Neural cell (in vitro differentiated cells): Measurements from ENCODE around the gene COX14. TPM values are rescaled to one million over a fixed set of nuclear protein-coding genes. Genes with fewer than 3 reads are reported as not detected.

Experiments
- H2AFZ ChIP-seq: fragments of 200-600, 300-800 bp; sonication (generic), shearing (Covaris generic); 2 replicates; pipeline ENCODE4 v1.6.0; 2014; ENCODE audit warnings: low read depth, mild to moderate bottlenecking, antibody characterized with exemption, low read length, moderate library complexity
- H3F3A ChIP-seq: fragments of 200-600 bp; shearing (Covaris generic); 2 replicates; pipeline ENCODE4 v1.6.1; 2016; ENCODE audit warnings: mild to moderate bottlenecking, moderate library complexity, mixed read lengths, antibody characterized with exemption, low read length; ENCODE audit not compliant: insufficient read depth, poor library complexity, severe bottlenecking
- H3K27ac ChIP-seq: fragments of 200-600, 300-800 bp; sonication (generic), shearing (Covaris generic); 2 replicates; pipeline ENCODE4 v1.5.1; 2014; ENCODE audit warnings: mild to moderate bottlenecking, low read length, moderate library complexity
- H3K27me3 ChIP-seq: fragments of 300-800, 200-600 bp; sonication (generic), shearing (Covaris generic); 2 replicates; pipeline ENCODE4 v1.6.0; 2014; ENCODE audit warnings: mild to moderate bottlenecking, low read depth, low read length, moderate library complexity; ENCODE audit not compliant: insufficient read depth
- H3K36me3 ChIP-seq: fragments of 300-800, 200-600 bp; sonication (generic), shearing (Covaris generic); 2 replicates; pipeline ENCODE4 v1.5.1; 2014; ENCODE audit warnings: mild to moderate bottlenecking, antibody characterized with exemption, low read length, moderate library complexity; ENCODE audit not compliant: insufficient read depth
- H3K4me2 ChIP-seq: fragments of 300-800, 200-600 bp; sonication (generic), shearing (Covaris generic); 2 replicates; pipeline ENCODE4 v1.6.0; 2014; ENCODE audit warnings: mild to moderate bottlenecking, low read length
- H3K4me3 ChIP-seq: fragments of 300-800, 200-600 bp; sonication (generic), shearing (Covaris generic); 2 replicates; pipeline ENCODE4 v1.5.1; 2014; ENCODE audit warnings: mild to moderate bottlenecking, low read length, moderate library complexity
- H3K79me2 ChIP-seq: fragments of 200-600 bp; shearing (Covaris generic); replicated peaks from 2 replicates; pipeline ENCODE4 v1.6.0; 2014; ENCODE audit warnings: mild to moderate bottlenecking, low read length, moderate library complexity; ENCODE audit not compliant: insufficient read depth
- H3K9ac ChIP-seq: fragments of 300-800, 200-600 bp; sonication (generic), shearing (Covaris generic); 2 replicates; pipeline ENCODE4 v1.6.1; 2016; ENCODE audit warnings: mild to moderate bottlenecking, low read length, mixed read lengths
- H3K9me2 ChIP-seq: fragments of 200-600 bp; shearing (Covaris generic); 2 replicates; pipeline ENCODE4 v1.6.1; 2016; ENCODE audit warnings: mild to moderate bottlenecking, low read length, mixed read lengths; ENCODE audit not compliant: insufficient read depth
- H3K9me3 ChIP-seq: fragments of 200-600, 300-800 bp; sonication (generic), shearing (Covaris generic); 2 replicates; pipeline ENCODE4 v1.6.1; 2016; ENCODE audit warnings: mild to moderate bottlenecking, mixed run types, low read length, moderate library complexity, mixed read lengths
- H4K20me1 ChIP-seq: fragments of 200-600 bp; shearing (Covaris generic); 2 replicates; pipeline ENCODE4 v1.6.1; 2016; ENCODE audit warnings: mild to moderate bottlenecking, mixed run types; ENCODE audit not compliant: insufficient read depth
- EP300 ChIP-seq: fragments of 450-650 bp; conservative IDR thresholded peaks from 2 replicates; pipeline ENCODE4 v1.6.1; 2014; ENCODE audit warnings: antibody characterized with exemption, mild to moderate bottlenecking, moderate library complexity; ENCODE audit not compliant: poor library complexity, severe bottlenecking
- EZH2 ChIP-seq: fragments of 200-600, 300-800 bp; shearing (Covaris generic), sonication (generic); IDR thresholded peaks from 2 replicates; pipeline ENCODE4 v1.6.1; 2014; ENCODE audit warnings: antibody characterized with exemption, low read length, borderline replicate concordance, mild to moderate bottlenecking; ENCODE audit not compliant: insufficient read depth, poor library complexity, severe bottlenecking
- MXI1 ChIP-seq: fragments of 450-650 bp; conservative IDR thresholded peaks from 2 replicates; pipeline ENCODE4 v1.6.1; 2014; ENCODE audit warnings: antibody characterized with exemption, mild to moderate bottlenecking; ENCODE audit not compliant: poor library complexity, severe bottlenecking
- POLR2AphosphoS5 ChIP-seq: IDR thresholded peaks from 2 replicates; pipeline ENCODE4 v1.6.1; 2012
- RAD21 ChIP-seq: fragments of 450-650 bp; conservative IDR thresholded peaks from 2 replicates; pipeline ENCODE4 v1.6.1; 2014; ENCODE audit warnings: antibody characterized with exemption, mild to moderate bottlenecking, moderate library complexity
- SMC3 ChIP-seq: fragments of 450-650 bp; conservative IDR thresholded peaks from 2 replicates; pipeline ENCODE4 v1.6.1; 2014; ENCODE audit warnings: antibody characterized with exemption, mild to moderate bottlenecking, moderate library complexity; ENCODE audit not compliant: poor library complexity
- TAF1 ChIP-seq: IDR thresholded peaks from 2 replicates; pipeline ENCODE4 v1.6.1; 2012; ENCODE audit warnings: low read depth
- polyA plus RNA-seq: library from polyadenylated mRNA; depleted of rRNA; stranded (reverse); fragments of >200 nt; gene quantifications from 2 replicates; pipeline ENCODE4 v1.2.3, GENCODE V29; 2014
- TF ChIP-seq, protein P1 (sequence below): fragments of 450-650 bp; IDR thresholded peaks from 2 replicates; pipeline ENCODE4 v1.5.1; 2014; ENCODE audit warnings: antibody characterized with exemption, mild to moderate bottlenecking, moderate library complexity; ENCODE audit not compliant: poor library complexity, severe bottlenecking
- TF ChIP-seq, protein P2 (sequence below): IDR thresholded peaks from 2 replicates; pipeline ENCODE4 v1.6.1; 2012; ENCODE audit warnings: borderline replicate concordance

Gene COX14
- polyA plus RNA-seq, 1 donor from 2014 or later: 79.3 TPM

DNA sequence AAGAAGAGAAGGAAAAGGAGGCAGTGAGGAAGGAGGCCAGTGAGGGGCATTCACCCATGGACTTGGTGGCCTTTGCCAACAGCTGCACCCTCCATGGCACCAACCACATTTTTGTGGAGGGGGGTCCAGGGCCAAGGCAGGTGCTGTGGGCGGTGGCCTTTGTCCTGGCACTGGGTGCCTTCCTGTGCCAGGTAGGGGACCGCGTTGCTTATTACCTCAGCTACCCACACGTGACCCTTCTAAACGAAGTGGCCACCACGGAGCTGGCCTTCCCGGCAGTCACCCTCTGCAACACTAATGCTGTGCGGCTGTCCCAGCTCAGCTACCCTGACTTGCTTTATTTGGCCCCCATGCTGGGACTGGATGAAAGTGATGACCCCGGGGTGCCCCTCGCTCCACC lies 38.3 kb upstream of the COX14 start:
- no peak overlapping the region for H3K4me3 ChIP-seq
- no peak overlapping the region for H3K4me2 ChIP-seq
- TF ChIP-seq, protein P1, sequence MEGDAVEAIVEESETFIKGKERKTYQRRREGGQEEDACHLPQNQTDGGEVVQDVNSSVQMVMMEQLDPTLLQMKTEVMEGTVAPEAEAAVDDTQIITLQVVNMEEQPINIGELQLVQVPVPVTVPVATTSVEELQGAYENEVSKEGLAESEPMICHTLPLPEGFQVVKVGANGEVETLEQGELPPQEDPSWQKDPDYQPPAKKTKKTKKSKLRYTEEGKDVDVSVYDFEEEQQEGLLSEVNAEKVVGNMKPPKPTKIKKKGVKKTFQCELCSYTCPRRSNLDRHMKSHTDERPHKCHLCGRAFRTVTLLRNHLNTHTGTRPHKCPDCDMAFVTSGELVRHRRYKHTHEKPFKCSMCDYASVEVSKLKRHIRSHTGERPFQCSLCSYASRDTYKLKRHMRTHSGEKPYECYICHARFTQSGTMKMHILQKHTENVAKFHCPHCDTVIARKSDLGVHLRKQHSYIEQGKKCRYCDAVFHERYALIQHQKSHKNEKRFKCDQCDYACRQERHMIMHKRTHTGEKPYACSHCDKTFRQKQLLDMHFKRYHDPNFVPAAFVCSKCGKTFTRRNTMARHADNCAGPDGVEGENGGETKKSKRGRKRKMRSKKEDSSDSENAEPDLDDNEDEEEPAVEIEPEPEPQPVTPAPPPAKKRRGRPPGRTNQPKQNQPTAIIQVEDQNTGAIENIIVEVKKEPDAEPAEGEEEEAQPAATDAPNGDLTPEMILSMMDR: no peak
- TF ChIP-seq RAD21: no peak
- TF ChIP-seq EZH2: no peak
- no peak for TF ChIP-seq MXI1
- TF ChIP-seq SMC3: no peak
- TF ChIP-seq TAF1: no peak
- TF ChIP-seq, protein P2, sequence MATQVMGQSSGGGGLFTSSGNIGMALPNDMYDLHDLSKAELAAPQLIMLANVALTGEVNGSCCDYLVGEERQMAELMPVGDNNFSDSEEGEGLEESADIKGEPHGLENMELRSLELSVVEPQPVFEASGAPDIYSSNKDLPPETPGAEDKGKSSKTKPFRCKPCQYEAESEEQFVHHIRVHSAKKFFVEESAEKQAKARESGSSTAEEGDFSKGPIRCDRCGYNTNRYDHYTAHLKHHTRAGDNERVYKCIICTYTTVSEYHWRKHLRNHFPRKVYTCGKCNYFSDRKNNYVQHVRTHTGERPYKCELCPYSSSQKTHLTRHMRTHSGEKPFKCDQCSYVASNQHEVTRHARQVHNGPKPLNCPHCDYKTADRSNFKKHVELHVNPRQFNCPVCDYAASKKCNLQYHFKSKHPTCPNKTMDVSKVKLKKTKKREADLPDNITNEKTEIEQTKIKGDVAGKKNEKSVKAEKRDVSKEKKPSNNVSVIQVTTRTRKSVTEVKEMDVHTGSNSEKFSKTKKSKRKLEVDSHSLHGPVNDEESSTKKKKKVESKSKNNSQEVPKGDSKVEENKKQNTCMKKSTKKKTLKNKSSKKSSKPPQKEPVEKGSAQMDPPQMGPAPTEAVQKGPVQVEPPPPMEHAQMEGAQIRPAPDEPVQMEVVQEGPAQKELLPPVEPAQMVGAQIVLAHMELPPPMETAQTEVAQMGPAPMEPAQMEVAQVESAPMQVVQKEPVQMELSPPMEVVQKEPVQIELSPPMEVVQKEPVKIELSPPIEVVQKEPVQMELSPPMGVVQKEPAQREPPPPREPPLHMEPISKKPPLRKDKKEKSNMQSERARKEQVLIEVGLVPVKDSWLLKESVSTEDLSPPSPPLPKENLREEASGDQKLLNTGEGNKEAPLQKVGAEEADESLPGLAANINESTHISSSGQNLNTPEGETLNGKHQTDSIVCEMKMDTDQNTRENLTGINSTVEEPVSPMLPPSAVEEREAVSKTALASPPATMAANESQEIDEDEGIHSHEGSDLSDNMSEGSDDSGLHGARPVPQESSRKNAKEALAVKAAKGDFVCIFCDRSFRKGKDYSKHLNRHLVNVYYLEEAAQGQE: no peak
- TF ChIP-seq POLR2AphosphoS5: no peak
- no peak for TF ChIP-seq EP300
- no peak overlapping the region for H3K9ac ChIP-seq
- H3K9me3 ChIP-seq: no peaks in the 10 kb centered on the region
- no peak overlapping the region for H3K27ac ChIP-seq
- H3K79me2 ChIP-seq: no peaks in the 10 kb centered on the region
- no peak overlapping the region for H2AFZ ChIP-seq
- no peaks in the 10 kb centered on the region for H3F3A ChIP-seq
- H3K36me3 ChIP-seq: peaks cover 2% of the 10 kb centered on the region
- H3K9me2 ChIP-seq: no peaks in the 10 kb centered on the region
- no peaks in the 10 kb centered on the region for H3K27me3 ChIP-seq
- no peaks in the 10 kb centered on the region for H4K20me1 ChIP-seq

DNA sequence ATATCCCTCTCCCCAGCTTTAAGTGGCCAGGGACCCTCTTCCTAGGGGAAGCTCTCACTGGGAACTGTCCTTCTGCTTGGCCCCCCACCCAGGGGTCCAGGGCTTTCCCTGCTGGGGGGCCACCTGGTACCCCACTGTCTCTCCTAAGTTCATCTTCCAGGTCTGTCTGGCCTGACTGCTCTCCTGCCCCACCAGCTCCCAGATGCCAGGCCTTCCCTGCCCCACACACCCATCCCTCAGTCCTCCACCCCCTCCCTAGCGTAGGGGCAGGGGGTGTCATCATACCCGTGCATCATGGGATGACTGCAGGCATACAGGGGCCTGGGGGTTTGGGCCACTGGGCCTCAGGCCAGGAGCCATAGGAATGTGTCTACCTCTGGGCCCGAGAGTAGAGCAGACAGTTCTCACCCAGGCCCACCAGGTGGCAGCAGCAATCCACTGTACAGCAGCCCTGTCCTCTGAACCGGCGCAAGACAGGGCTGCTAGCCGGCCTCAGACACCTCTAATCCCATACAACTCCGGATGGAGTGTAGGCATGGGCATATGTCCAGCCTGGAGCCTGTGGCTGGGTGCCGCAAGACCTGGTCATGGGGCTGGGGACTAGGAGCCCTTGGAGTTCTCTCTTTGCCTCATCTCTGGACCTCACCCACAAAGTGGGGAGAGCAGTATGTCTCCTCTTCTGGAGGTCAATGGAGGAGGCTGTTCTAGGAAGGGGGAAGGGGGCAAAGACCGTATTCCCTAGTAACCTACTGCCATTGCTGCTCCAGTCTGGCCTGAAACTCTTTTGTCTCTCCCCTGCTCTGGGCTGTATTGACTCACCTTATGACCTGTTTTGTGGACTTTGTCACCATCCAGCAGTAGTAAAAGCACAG lies 36.9 kb upstream of the COX14 start:
- Histone ChIP-seq H3K9ac (no peak overlapping the region), H3K79me2 (no peaks in the 10 kb centered on the region), H2AFZ (no peak overlapping the region), H3K9me3 (no peaks in the 10 kb centered on the region), H4K20me1 (no peaks in the 10 kb centered on the region), H3K4me2 (no peak overlapping the region), H3F3A (no peaks in the 10 kb centered on the region), H3K27me3 (no peaks in the 10 kb centered on the region), H3K4me3 (no peak overlapping the region), H3K27ac (no peak overlapping the region), H3K9me2 (no peaks in the 10 kb centered on the region), H3K36me3 (no peaks in the 10 kb centered on the region)
- TF ChIP-seq SMC3 (peak; percentile 94), EZH2 (no peak), TAF1 (no peak), RAD21 (peak; percentile 90)
- TF ChIP-seq, protein P1: peak; percentile 95
- TF ChIP-seq, protein P2: no peak
